Body of pancreas (tissue), 4 donors: ENCODE measurements around the gene EEF1G.

Source experiments
- POLR2A ChIP-seq, 3 donors: fragments of 450-650 bp; IDR thresholded peaks; one replicate each; pipeline ENCODE4 v1.6.1; 2016; ENCODE audit warnings: antibody characterized with exemption in 3 of 3, mild to moderate bottlenecking in 2 of 3
- TF ChIP-seq, protein P1 (sequence below), 7 experiments: fragments of 450-650 bp in 4 of 7; fragments of 200-600 bp in 3 of 7; sonication (generic) in 3 of 7; IDR thresholded peaks; one replicate each; pipeline ENCODE4 v1.5.1; 2016 to 2019; ENCODE audit warnings: antibody characterized with exemption in 7 of 7

DNA sequence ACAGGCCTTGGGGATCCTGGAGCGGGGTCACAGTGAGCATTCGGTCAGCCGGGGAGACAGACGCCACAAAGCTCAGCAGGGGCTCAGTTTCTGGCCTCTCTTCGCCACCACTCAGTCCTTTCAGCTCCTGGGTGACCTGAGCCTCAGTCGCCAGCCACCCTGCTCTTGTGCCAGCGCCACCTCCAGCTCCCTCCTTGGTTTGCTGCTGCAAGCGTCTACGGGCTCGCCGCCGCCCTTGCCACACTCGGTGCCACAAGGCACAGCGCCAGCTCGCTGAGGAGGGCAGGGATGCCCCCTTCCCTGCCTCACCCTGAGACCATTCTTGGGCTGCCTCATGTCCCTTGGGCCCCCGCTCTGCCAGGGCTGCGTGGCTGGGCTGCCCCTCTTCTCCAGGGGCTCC, 1.5 kb upstream of the EEF1G start:
- TF ChIP-seq, protein P1, sequence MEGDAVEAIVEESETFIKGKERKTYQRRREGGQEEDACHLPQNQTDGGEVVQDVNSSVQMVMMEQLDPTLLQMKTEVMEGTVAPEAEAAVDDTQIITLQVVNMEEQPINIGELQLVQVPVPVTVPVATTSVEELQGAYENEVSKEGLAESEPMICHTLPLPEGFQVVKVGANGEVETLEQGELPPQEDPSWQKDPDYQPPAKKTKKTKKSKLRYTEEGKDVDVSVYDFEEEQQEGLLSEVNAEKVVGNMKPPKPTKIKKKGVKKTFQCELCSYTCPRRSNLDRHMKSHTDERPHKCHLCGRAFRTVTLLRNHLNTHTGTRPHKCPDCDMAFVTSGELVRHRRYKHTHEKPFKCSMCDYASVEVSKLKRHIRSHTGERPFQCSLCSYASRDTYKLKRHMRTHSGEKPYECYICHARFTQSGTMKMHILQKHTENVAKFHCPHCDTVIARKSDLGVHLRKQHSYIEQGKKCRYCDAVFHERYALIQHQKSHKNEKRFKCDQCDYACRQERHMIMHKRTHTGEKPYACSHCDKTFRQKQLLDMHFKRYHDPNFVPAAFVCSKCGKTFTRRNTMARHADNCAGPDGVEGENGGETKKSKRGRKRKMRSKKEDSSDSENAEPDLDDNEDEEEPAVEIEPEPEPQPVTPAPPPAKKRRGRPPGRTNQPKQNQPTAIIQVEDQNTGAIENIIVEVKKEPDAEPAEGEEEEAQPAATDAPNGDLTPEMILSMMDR (IDR thresholded peaks at IDR 0.05): no peak
- no peak for TF ChIP-seq POLR2A (IDR thresholded peaks at IDR 0.05)
